Endothelial cell (in vitro differentiated cells): ENCODE results near the gene KRT84. TPM values are rescaled to one million over a fixed set of nuclear protein-coding genes. Genes with fewer than 3 reads are reported as not detected.

Experiments used
- DNase-seq: peaks from one replicate; pipeline ENCODE4 v3.0.0; 2021; ENCODE audit warnings: low spot score
- H3K27ac Mint-ChIP-seq: one replicate; pipeline ENCODE4 v1.8.0; 2021; ENCODE audit warnings: mixed read lengths, inconsistent platforms; ENCODE audit not compliant: unreplicated experiment
- H3K27me3 Mint-ChIP-seq: one replicate; pipeline ENCODE4 v1.8.0; 2021; ENCODE audit warnings: mild to moderate bottlenecking, moderate library complexity, mixed read lengths, inconsistent platforms; ENCODE audit not compliant: unreplicated experiment
- H3K36me3 Mint-ChIP-seq: one replicate; pipeline ENCODE4 v1.8.0; 2021; ENCODE audit warnings: mild to moderate bottlenecking, low read depth, mixed read lengths, inconsistent platforms; ENCODE audit not compliant: unreplicated experiment
- H3K4me1 Mint-ChIP-seq: one replicate; pipeline ENCODE4 v1.8.0; 2021; ENCODE audit warnings: mild to moderate bottlenecking, mixed read lengths, inconsistent platforms; ENCODE audit not compliant: unreplicated experiment
- H3K4me3 Mint-ChIP-seq: one replicate; pipeline ENCODE4 v1.8.0; 2021; ENCODE audit warnings: mild to moderate bottlenecking, mixed read lengths, inconsistent platforms; ENCODE audit not compliant: unreplicated experiment
- H3K9me3 Mint-ChIP-seq: one replicate; pipeline ENCODE4 v1.8.0; 2021; ENCODE audit warnings: mixed read lengths, inconsistent platforms; ENCODE audit not compliant: unreplicated experiment
- total RNA-seq: library from RNA; stranded (reverse); fragmentation: NEBNext Ultra II Directional; extraction: Animal tissue kit (Norgen Biotek cat#: 25700); gene quantifications from one replicate; pipeline ENCODE4 v1.2.1, GENCODE V29; 2021; ENCODE audit not compliant: unreplicated experiment
- TF ChIP-seq, protein P1 (sequence below): fragments of 200-600 bp; sonication (generic); IDR thresholded peaks from one replicate; pipeline ENCODE4 v1.5.0; 2021; ENCODE audit warnings: antibody characterized with exemption; ENCODE audit not compliant: unreplicated experiment

KRT84 gene
- total RNA-seq, 1 donor from 2014 or later: not detected

GRCh38 chr12:52389313-52390207, 4.1 kb upstream of the KRT84 start:
- no peaks in the 10 kb centered on the region for H3K36me3 Mint-ChIP-seq
- no peaks in the 10 kb centered on the region for H3K4me1 Mint-ChIP-seq
- TF ChIP-seq, protein P1, sequence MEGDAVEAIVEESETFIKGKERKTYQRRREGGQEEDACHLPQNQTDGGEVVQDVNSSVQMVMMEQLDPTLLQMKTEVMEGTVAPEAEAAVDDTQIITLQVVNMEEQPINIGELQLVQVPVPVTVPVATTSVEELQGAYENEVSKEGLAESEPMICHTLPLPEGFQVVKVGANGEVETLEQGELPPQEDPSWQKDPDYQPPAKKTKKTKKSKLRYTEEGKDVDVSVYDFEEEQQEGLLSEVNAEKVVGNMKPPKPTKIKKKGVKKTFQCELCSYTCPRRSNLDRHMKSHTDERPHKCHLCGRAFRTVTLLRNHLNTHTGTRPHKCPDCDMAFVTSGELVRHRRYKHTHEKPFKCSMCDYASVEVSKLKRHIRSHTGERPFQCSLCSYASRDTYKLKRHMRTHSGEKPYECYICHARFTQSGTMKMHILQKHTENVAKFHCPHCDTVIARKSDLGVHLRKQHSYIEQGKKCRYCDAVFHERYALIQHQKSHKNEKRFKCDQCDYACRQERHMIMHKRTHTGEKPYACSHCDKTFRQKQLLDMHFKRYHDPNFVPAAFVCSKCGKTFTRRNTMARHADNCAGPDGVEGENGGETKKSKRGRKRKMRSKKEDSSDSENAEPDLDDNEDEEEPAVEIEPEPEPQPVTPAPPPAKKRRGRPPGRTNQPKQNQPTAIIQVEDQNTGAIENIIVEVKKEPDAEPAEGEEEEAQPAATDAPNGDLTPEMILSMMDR: no peak
- H3K27me3 Mint-ChIP-seq: peaks cover 3% of the 10 kb centered on the region
- H3K27ac Mint-ChIP-seq: no peak overlapping the region
- no peaks in the 10 kb centered on the region for H3K9me3 Mint-ChIP-seq
- no peak for DNase-seq
- H3K4me3 Mint-ChIP-seq: no peak overlapping the region

GRCh38 chr12:52387859-52388258, 2.4 kb upstream of the KRT84 start:
- H3K27ac Mint-ChIP-seq: no peak overlapping the region
- no peaks in the 10 kb centered on the region for H3K4me1 Mint-ChIP-seq
- no peaks in the 10 kb centered on the region for H3K27me3 Mint-ChIP-seq
- TF ChIP-seq, protein P1: no peak
- no peaks in the 10 kb centered on the region for H3K9me3 Mint-ChIP-seq
- H3K36me3 Mint-ChIP-seq: no peaks in the 10 kb centered on the region
- no peak for DNase-seq
- H3K4me3 Mint-ChIP-seq: no peak overlapping the region

GRCh38 chr12:52383331-52383730, 2.1 kb downstream of the KRT84 start:
- TF ChIP-seq, protein P1: no peak
- H3K27me3 Mint-ChIP-seq: peaks cover 5% of the 10 kb centered on the region

DNA sequence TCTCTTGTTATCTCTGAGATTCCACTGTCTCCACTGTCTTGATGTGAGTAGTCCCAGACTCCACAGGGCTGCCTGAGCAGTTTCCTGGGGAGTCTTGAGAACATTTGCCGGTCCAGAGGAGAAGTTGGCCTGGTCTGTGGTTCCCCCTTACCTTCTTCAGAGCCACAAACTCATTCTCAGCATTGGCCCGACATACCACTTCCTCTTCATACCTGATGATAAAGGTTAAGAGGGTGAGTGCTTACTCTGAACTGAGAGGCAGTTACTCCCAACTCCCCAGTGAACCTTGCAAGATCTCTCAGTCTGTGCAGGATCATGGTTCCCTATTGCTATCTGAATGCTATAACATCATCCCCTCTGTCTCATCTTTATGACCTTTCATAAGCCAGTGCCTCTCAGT, 2.6 kb downstream of the KRT84 start:
- no peaks in the 10 kb centered on the region for H3K36me3 Mint-ChIP-seq
- peaks cover 5% of the 10 kb centered on the region for H3K27me3 Mint-ChIP-seq
- TF ChIP-seq, protein P1: no peak
- DNase-seq: no peak
- H3K4me1 Mint-ChIP-seq: no peaks in the 10 kb centered on the region
- H3K9me3 Mint-ChIP-seq: no peaks in the 10 kb centered on the region
- no peak overlapping the region for H3K4me3 Mint-ChIP-seq
- no peak overlapping the region for H3K27ac Mint-ChIP-seq

More at GRCh38 chr12:52383331-52383730, 2.1 kb downstream of the KRT84 start:
- Mint-ChIP-seq H3K36me3 (no peaks in the 10 kb centered on the region), H3K4me1 (no peaks in the 10 kb centered on the region), H3K27ac (no peak overlapping the region), H3K9me3 (no peaks in the 10 kb centered on the region), H3K4me3 (no peak overlapping the region)
- DNase-seq: no peak

- DNase-seq: no peak
- H3K27me3 Mint-ChIP-seq: peaks cover 6% of the 10 kb centered on the region
- H3K27ac Mint-ChIP-seq: no peak overlapping the region
- H3K4me3 Mint-ChIP-seq: no peak overlapping the region
- H3K9me3 Mint-ChIP-seq: no peaks in the 10 kb centered on the region
- TF ChIP-seq, protein P1: no peak
- H3K36me3 Mint-ChIP-seq: no peaks in the 10 kb centered on the region
- H3K4me1 Mint-ChIP-seq: no peaks in the 10 kb centered on the region
Observed at GRCh38 chr12:52381206-52381605, 4.2 kb downstream of the KRT84 start.
